MG63 (cell line): ENCODE measurements around the gene RCE1. TPM values are rescaled to one million over a fixed set of nuclear protein-coding genes. Genes with fewer than 3 reads are reported as not detected.

Experiments used
- DNase-seq: peaks from one replicate; pipeline ENCODE4 v3.0.0-alpha.2; 2020
- H3K27me3 ChIP-seq: fragments of 250-450 bp; sonication (Bioruptor Pico); 2 replicates; pipeline ENCODE4 v1.5.1; 2020; ENCODE audit warnings: mild to moderate bottlenecking, moderate library complexity
- H3K36me3 ChIP-seq: fragments of 250-450 bp; sonication (Bioruptor Pico); 2 replicates; pipeline ENCODE4 v1.5.1; 2020; ENCODE audit warnings: mild to moderate bottlenecking, moderate library complexity
- H3K4me3 ChIP-seq: fragments of 250-450 bp; sonication (Bioruptor Pico); 2 replicates; pipeline ENCODE4 v1.5.1; 2020; ENCODE audit warnings: mild to moderate bottlenecking, moderate library complexity
- H3K9me3 ChIP-seq: fragments of 250-450 bp; sonication (Bioruptor Pico); 2 replicates; pipeline ENCODE4 v1.5.1; 2020; ENCODE audit warnings: mild to moderate bottlenecking, moderate library complexity
- total RNA-seq: library from RNA; depleted of rRNA; stranded (reverse); fragments of >200 nt; shearing (Covaris generic); gene quantifications from 2 replicates; pipeline ENCODE4 v1.2.3, GENCODE V29; 2014; ENCODE audit warnings: low replicate concordance

RCE1 gene
- total RNA-seq, 1 experiment from 2014 or later: 17.2 TPM

- no peaks in the 10 kb centered on the region for H3K9me3 ChIP-seq
- DNase-seq: no peak
- no peaks in the 10 kb centered on the region for H3K27me3 ChIP-seq
- peaks cover 4% of the 10 kb centered on the region for H3K36me3 ChIP-seq
- H3K4me3 ChIP-seq: no peak overlapping the region
These were observed 8.6 kb downstream of the RCE1 start for GRCh38 chr11:66851698-66852465.

- H3K4me3 ChIP-seq: no peak overlapping the region
- H3K27me3 ChIP-seq: no peaks in the 10 kb centered on the region
- no peaks in the 10 kb centered on the region for H3K9me3 ChIP-seq
- H3K36me3 ChIP-seq: peaks cover 2% of the 10 kb centered on the region
- no peak for DNase-seq
These were observed 9.4 kb downstream of the RCE1 start for GRCh38 chr11:66852466-66853241.

GRCh38 chr11:66853242-66854229, 10.3 kb downstream of the RCE1 start:
- no peak overlapping the region for H3K4me3 ChIP-seq
- no peaks in the 10 kb centered on the region for H3K9me3 ChIP-seq
- no peak for DNase-seq
- no peaks in the 10 kb centered on the region for H3K27me3 ChIP-seq
- peaks cover 8% of the 10 kb centered on the region for H3K36me3 ChIP-seq

GRCh38 chr11:66854231-66854661, 11.0 kb downstream of the RCE1 start:
- H3K9me3 ChIP-seq: no peaks in the 10 kb centered on the region
- no peak for DNase-seq

GRCh38 chr11:66854729-66855211, 11.5 kb downstream of the RCE1 start:
- Histone ChIP-seq H3K4me3 (no peak overlapping the region), H3K36me3 (peaks cover 20% of the 10 kb centered on the region), H3K27me3 (no peaks in the 10 kb centered on the region), H3K9me3 (no peaks in the 10 kb centered on the region)
- DNase-seq: no peak

More at GRCh38 chr11:66854231-66854661, 11.0 kb downstream of the RCE1 start:
- peaks cover 15% of the 10 kb centered on the region for H3K36me3 ChIP-seq
- no peaks in the 10 kb centered on the region for H3K27me3 ChIP-seq
- H3K4me3 ChIP-seq: no peak overlapping the region

- Histone ChIP-seq H3K4me3 (peak overlapping the region; percentile 81), H3K9me3 (no peaks in the 10 kb centered on the region), H3K36me3 (peaks cover 21% of the 10 kb centered on the region), H3K27me3 (no peaks in the 10 kb centered on the region)
- DNase-seq: peak; percentile 97
These were observed 12.6 kb downstream of the RCE1 start for GRCh38 chr11:66855574-66856495.

- DNase-seq: no peak
These were observed 13.4 kb downstream of the RCE1 start, which contains the start of gene LRFN4 for GRCh38 chr11:66856496-66857233. LRFN4 (plus strand) TSS chr11:66857064; CDS start chr11:66857745, 681 bp downstream.

GRCh38 chr11:66857234-66857926, 14.1 kb downstream of the RCE1 start:
- Histone ChIP-seq H3K36me3 (peaks cover 21% of the 10 kb centered on the region), H3K9me3 (no peaks in the 10 kb centered on the region), H3K27me3 (no peaks in the 10 kb centered on the region), H3K4me3 (peak overlapping the region; percentile 51)
- DNase-seq: no peak

More at GRCh38 chr11:66856496-66857233, 13.4 kb downstream of the RCE1 start, which contains the start of gene LRFN4:
- peak within 1 kb of the TSS; percentile 81 for H3K4me3 ChIP-seq
- H3K9me3 ChIP-seq: no peaks in the 10 kb centered on the region
- peaks cover 21% of the 10 kb centered on the region for H3K36me3 ChIP-seq
- no peaks in the 10 kb centered on the region for H3K27me3 ChIP-seq

- Histone ChIP-seq H3K4me3 (peak overlapping the region; percentile 51), H3K27me3 (no peaks in the 10 kb centered on the region), H3K36me3 (peaks cover 21% of the 10 kb centered on the region), H3K9me3 (no peaks in the 10 kb centered on the region)
- no peak for DNase-seq
These were observed 14.6 kb downstream of the RCE1 start for GRCh38 chr11:66857927-66858185.

GRCh38 chr11:66858186-66858938, 15.1 kb downstream of the RCE1 start:
- DNase-seq: no peak
- H3K36me3 ChIP-seq: peaks cover 21% of the 10 kb centered on the region
- H3K9me3 ChIP-seq: no peaks in the 10 kb centered on the region
- no peak overlapping the region for H3K4me3 ChIP-seq
- H3K27me3 ChIP-seq: no peaks in the 10 kb centered on the region

- DNase-seq: no peak
- Histone ChIP-seq H3K4me3 (no peak overlapping the region), H3K36me3 (peaks cover 21% of the 10 kb centered on the region), H3K9me3 (no peaks in the 10 kb centered on the region), H3K27me3 (no peaks in the 10 kb centered on the region)
These were observed 15.9 kb downstream of the RCE1 start for GRCh38 chr11:66858939-66859685.

- DNase-seq: no peak
- peaks cover 21% of the 10 kb centered on the region for H3K36me3 ChIP-seq
- no peaks in the 10 kb centered on the region for H3K9me3 ChIP-seq
- no peak overlapping the region for H3K4me3 ChIP-seq
- H3K27me3 ChIP-seq: no peaks in the 10 kb centered on the region
These were observed 16.6 kb downstream of the RCE1 start for GRCh38 chr11:66859686-66860448.

GRCh38 chr11:66860449-66860831, 17.2 kb downstream of the RCE1 start:
- Histone ChIP-seq H3K27me3 (no peaks in the 10 kb centered on the region), H3K9me3 (no peaks in the 10 kb centered on the region), H3K36me3 (peaks cover 21% of the 10 kb centered on the region), H3K4me3 (no peak overlapping the region)
- no peak for DNase-seq
